HepG2 (cell line): Measurements from ENCODE around the gene PIP4K2C. TPM values are rescaled to one million over a fixed set of nuclear protein-coding genes. Genes with fewer than 3 reads are reported as not detected.
A peak's percentile ranks its signal among the peaks of the same experiment; 100 is the strongest.

Source experiments
- ATF6 ChIP-seq: sonication (generic); formaldehyde crosslinking; conservative IDR thresholded peaks from 2 replicates; pipeline ENCODE4 v1.4.0; 2020; ENCODE audit warnings: missing genetic modification reagents
- ELF4 ChIP-seq: sonication (generic); formaldehyde crosslinking; IDR thresholded peaks from 2 replicates; pipeline ENCODE4 v1.5.0; 2020; ENCODE audit warnings: missing genetic modification reagents, mild to moderate bottlenecking, moderate library complexity, borderline replicate concordance
- MTA1 ChIP-seq: sonication (generic); formaldehyde crosslinking; IDR thresholded peaks from 2 replicates; pipeline ENCODE4 v1.4.0; 2020; ENCODE audit warnings: missing genetic modification reagents, mild to moderate bottlenecking, borderline replicate concordance
- NFIB ChIP-seq: sonication (generic); formaldehyde crosslinking; IDR thresholded peaks from 2 replicates; pipeline ENCODE4 v1.9.0; 2021; ENCODE audit warnings: missing genetic modification reagents, mild to moderate bottlenecking, borderline replicate concordance
- NR2C2 ChIP-seq: sonication (generic); formaldehyde crosslinking; IDR thresholded peaks from 2 replicates; pipeline ENCODE4 v1.4.0; 2020; ENCODE audit warnings: missing genetic modification reagents, mild to moderate bottlenecking, moderate library complexity, borderline replicate concordance
- POGZ ChIP-seq: sonication (generic); formaldehyde crosslinking; IDR thresholded peaks from 2 replicates; pipeline ENCODE4 v1.4.0; 2020; ENCODE audit warnings: mild to moderate bottlenecking, missing genetic modification reagents
- POLR2A ChIP-seq, 2 experiments: IDR thresholded peaks; 2 replicates each; pipeline ENCODE4 v1.6.1; 2011; ENCODE audit warnings: low read depth in 2 of 2, low read length in 2 of 2, mild to moderate bottlenecking in 1 of 2, moderate library complexity in 1 of 2; ENCODE audit not compliant: insufficient read depth in 1 of 2
- REXO4 ChIP-seq: sonication (generic); formaldehyde crosslinking; IDR thresholded peaks from 2 replicates; pipeline ENCODE4 v1.8.0; 2022; ENCODE audit warnings: missing genetic modification reagents, mild to moderate bottlenecking, borderline replicate concordance
- RFXAP ChIP-seq: sonication (generic); formaldehyde crosslinking; IDR thresholded peaks from 2 replicates; pipeline ENCODE4 v1.4.0; 2020; ENCODE audit warnings: missing genetic modification reagents, borderline replicate concordance
- SIX4 ChIP-seq: sonication (generic); formaldehyde crosslinking; IDR thresholded peaks from 2 replicates; pipeline ENCODE4 v1.4.0; 2020; ENCODE audit warnings: missing genetic modification reagents
- SKI ChIP-seq: fragments of 450-650 bp; IDR thresholded peaks from one replicate; pipeline ENCODE4 v1.6.1; 2018; ENCODE audit warnings: mild to moderate bottlenecking; ENCODE audit not compliant: partially characterized antibody
- SMARCC2 ChIP-seq: fragments of 450-650 bp; IDR thresholded peaks from 2 replicates; pipeline ENCODE4 v1.6.1; 2017; ENCODE audit warnings: antibody characterized with exemption, mild to moderate bottlenecking
- STAG1 ChIP-seq: sonication (generic); formaldehyde crosslinking; IDR thresholded peaks from 2 replicates; pipeline ENCODE4 v1.4.0; 2020; ENCODE audit warnings: missing genetic modification reagents
- STAT6 ChIP-seq: sonication (generic); formaldehyde crosslinking; IDR thresholded peaks from 2 replicates; pipeline ENCODE4 v1.4.0; 2020; ENCODE audit warnings: missing genetic modification reagents, mild to moderate bottlenecking, borderline replicate concordance
- TGIF2 ChIP-seq: IDR thresholded peaks from 2 replicates; pipeline ENCODE4 v1.6.1; 2016; ENCODE audit warnings: control low read depth, missing compliant biosample characterization
- ZNF124 ChIP-seq: sonication (generic); formaldehyde crosslinking; IDR thresholded peaks from 2 replicates; pipeline ENCODE4 v1.4.0; 2020; ENCODE audit warnings: missing genetic modification reagents
- ZNF207 ChIP-seq: fragments of 450-650 bp; IDR thresholded peaks from 2 replicates; pipeline ENCODE4 v1.6.1; 2016; ENCODE audit warnings: antibody characterized with exemption, borderline replicate concordance
- ZNF563 ChIP-seq: sonication (generic); formaldehyde crosslinking; IDR thresholded peaks from 2 replicates; pipeline ENCODE4 v1.8.0; 2022; ENCODE audit warnings: mild to moderate bottlenecking, moderate library complexity, missing genetic modification reagents
- ZNF570 ChIP-seq: sonication (generic); formaldehyde crosslinking; IDR thresholded peaks from 2 replicates; pipeline ENCODE4 v1.4.0; 2020; ENCODE audit warnings: mild to moderate bottlenecking, missing genetic modification reagents, borderline replicate concordance
- ZNF770 ChIP-seq: sonication (generic); formaldehyde crosslinking; IDR thresholded peaks from 2 replicates; pipeline ENCODE4 v1.5.0; 2020; ENCODE audit warnings: mild to moderate bottlenecking, missing genetic modification reagents
- polyA plus RNA-seq, 8 experiments: library from polyadenylated mRNA; depleted of rRNA in 3 of 8; stranded (reverse) in 7 of 8; unstranded in 1 of 8; fragments of >200 nt; fragmentation: Illumina TruSeq in 4 of 8; extraction: Trizol in 4 of 8; gene quantifications; 2 replicates each; pipeline versions ENCODE4 v1.2.1 to v1.2.3, GENCODE V29; 2011 to 2016; ENCODE audit warnings: low read depth in 4 of 8, missing spikeins in 1 of 8, mixed read lengths in 1 of 8; ENCODE audit not compliant: insufficient read depth in 1 of 8
- total RNA-seq, 5 experiments: library from RNA; depleted of rRNA; stranded (reverse); fragments of >200 nt; fragmentation: Illumina TruSeq; extraction: Trizol; gene quantifications; 2 replicates each; pipeline ENCODE4 v1.2.3, GENCODE V29; 2016; ENCODE audit warnings: low read depth in 1 of 5
- TF ChIP-seq, protein P1 (sequence below): conservative IDR thresholded peaks from 2 replicates; pipeline ENCODE4 v1.6.1; 2018; ENCODE audit warnings: missing genetic modification reagents

PIP4K2C gene
- total and polyA plus RNA-seq, 2 of the 13 experiments (the other 11 are each of a cell fraction or from before 2014, with no cell fraction given): 23.3 to 26.4 TPM

DNA sequence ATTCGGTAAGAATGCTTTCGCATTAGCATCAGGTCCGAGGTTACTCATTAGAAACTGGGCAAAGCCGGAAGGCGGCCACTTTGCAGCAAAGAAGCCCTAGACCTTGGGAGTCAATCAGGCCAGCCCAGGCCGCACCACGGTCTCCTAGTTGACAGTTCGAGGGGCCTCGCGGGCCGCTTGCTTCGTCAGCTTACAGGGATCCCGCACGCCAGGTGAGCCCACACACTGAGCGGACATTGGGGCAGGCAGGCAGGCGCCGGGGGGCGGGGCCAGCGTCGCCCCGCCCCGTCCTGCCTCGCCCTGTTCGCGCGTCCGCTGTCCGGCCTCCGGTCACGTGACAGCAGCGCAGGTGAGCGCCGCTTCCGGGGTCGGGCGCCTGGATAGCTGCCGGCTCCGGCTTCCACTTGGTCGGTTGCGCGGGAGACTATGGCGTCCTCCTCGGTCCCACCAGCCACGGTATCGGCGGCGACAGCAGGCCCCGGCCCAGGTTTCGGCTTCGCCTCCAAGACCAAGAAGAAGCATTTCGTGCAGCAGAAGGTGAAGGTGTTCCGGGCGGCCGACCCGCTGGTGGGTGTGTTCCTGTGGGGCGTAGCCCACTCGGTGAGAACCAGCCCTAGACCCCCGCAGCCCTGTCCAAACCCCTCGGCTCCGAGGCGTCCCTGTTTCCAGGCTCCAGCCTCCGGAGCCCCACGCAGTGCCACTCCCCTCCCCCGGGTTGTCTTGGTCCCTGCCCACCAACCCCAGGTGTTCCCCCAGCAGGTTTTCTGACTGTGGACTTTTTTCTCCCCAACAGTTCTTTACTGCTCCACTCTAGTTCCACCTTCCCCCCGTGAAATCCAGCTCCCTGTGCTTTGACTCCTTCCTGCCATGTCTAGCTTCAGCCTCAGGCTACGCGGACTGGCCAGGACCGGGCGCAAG lies at the start of gene PIP4K2C (continued):
- TF ChIP-seq SKI (peak; percentile 9), REXO4 (CRISPR knock-in tag) (no peak), ZNF563 (CRISPR knock-in tag) (peak; percentile 65; the same call in 1 of the 2 replicates), NR2C2 (CRISPR knock-in tag) (0 out of 2 replicates have a peak, but pooled peaks have one; percentile 51), STAT6 (CRISPR knock-in tag) (no peak; the same call in 1 of the 2 replicates), ATF6 (no peak), MTA1 (CRISPR knock-in tag) (peak; percentile 55; the same call in 1 of the 2 replicates), TGIF2 (0 out of 2 replicates have a peak, but pooled peaks have one; percentile 25), POLR2A (IDR thresholded peaks at IDR 0.05; ENCODE audit: insufficient read depth in 1 of 2, low read depth in 2 of 2, low read length in 2 of 2) (peak; percentile 58 to 73; a peak in 3 of 4 replicates), NFIB (no peak), POGZ (CRISPR knock-in tag) (peak; percentile 57; the same call in 1 of the 2 replicates), ELF4 (peak; percentile 55; the same call in 1 of the 2 replicates), ZNF570 (CRISPR knock-in tag) (no peak), SMARCC2 (no peak), STAG1 (CRISPR knock-in tag) (no peak), ZNF770 (CRISPR knock-in tag) (no peak), SIX4 (CRISPR knock-in tag) (no peak), RFXAP (CRISPR knock-in tag) (no peak), ZNF207 (no peak), ZNF124 (CRISPR knock-in tag) (0 out of 2 replicates have a peak, but pooled peaks have one; percentile 23)
- TF ChIP-seq, protein P1, sequence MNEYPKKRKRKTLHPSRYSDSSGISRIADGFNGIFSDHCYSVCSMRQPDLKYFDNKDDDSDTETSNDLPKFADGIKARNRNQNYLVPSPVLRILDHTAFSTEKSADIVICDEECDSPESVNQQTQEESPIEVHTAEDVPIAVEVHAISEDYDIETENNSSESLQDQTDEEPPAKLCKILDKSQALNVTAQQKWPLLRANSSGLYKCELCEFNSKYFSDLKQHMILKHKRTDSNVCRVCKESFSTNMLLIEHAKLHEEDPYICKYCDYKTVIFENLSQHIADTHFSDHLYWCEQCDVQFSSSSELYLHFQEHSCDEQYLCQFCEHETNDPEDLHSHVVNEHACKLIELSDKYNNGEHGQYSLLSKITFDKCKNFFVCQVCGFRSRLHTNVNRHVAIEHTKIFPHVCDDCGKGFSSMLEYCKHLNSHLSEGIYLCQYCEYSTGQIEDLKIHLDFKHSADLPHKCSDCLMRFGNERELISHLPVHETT (CRISPR knock-in tag): no peak
